Right lobe of liver (tissue), 4 donors: ENCODE measurements around the gene HNRNPA0.

Experiments
- POLR2A ChIP-seq: fragments of 450-650 bp; IDR thresholded peaks from one replicate; pipeline ENCODE4 v1.6.1; 2017; ENCODE audit warnings: antibody characterized with exemption, mild to moderate bottlenecking
- TF ChIP-seq, protein P1 (sequence below), 4 donors: fragments of 200-600 bp in 3 of 4; fragments of 450-650 bp in 1 of 4; IDR thresholded peaks; one replicate each; pipeline versions ENCODE4 v1.5.1 to v1.8.0; 2016 to 2022; ENCODE audit warnings: antibody characterized with exemption in 4 of 4, mild to moderate bottlenecking in 2 of 4
- donor health status: DM: no; HTN: no; CAD: no.
- donor health status: DM: no; HTN: no; CAD: no.
- donor health status: DM: no; HTN: yes; CAD: no.

DNA sequence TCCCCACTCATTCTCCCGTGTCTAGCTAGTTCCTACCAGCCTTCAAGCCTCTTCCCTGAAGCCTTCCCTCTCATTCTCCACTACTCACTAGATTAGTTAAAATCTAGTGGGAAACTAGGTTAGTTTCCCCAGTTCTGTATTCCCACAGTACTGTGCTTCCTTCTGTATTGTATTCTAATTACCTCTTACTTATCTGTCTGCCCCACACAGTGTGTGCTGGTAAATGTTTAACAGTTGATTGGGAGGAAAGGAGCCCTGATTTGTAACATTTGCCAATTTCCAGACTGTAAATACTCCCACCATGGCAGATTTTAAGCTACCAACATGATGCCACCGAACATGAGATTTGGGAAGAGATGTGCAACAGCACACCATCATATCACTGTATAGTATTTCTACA lies 26.5 kb downstream of the HNRNPA0 start:
- TF ChIP-seq, protein P1, sequence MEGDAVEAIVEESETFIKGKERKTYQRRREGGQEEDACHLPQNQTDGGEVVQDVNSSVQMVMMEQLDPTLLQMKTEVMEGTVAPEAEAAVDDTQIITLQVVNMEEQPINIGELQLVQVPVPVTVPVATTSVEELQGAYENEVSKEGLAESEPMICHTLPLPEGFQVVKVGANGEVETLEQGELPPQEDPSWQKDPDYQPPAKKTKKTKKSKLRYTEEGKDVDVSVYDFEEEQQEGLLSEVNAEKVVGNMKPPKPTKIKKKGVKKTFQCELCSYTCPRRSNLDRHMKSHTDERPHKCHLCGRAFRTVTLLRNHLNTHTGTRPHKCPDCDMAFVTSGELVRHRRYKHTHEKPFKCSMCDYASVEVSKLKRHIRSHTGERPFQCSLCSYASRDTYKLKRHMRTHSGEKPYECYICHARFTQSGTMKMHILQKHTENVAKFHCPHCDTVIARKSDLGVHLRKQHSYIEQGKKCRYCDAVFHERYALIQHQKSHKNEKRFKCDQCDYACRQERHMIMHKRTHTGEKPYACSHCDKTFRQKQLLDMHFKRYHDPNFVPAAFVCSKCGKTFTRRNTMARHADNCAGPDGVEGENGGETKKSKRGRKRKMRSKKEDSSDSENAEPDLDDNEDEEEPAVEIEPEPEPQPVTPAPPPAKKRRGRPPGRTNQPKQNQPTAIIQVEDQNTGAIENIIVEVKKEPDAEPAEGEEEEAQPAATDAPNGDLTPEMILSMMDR (IDR thresholded peaks at IDR 0.05) = no peak
- TF ChIP-seq POLR2A = no peak
